Erythroblast (primary cell): ENCODE data around the gene ERC2.

Experiments
- GATA1 ChIP-seq: IDR thresholded peaks from 2 replicates; pipeline ENCODE4 v1.6.1; 2011; ENCODE audit warnings: low read depth, mild to moderate bottlenecking, control low read depth, low read length, moderate library complexity
- POLR2A ChIP-seq: IDR thresholded peaks from 2 replicates; pipeline ENCODE4 v1.6.1; 2011; ENCODE audit warnings: mild to moderate bottlenecking, low read length

DNA sequence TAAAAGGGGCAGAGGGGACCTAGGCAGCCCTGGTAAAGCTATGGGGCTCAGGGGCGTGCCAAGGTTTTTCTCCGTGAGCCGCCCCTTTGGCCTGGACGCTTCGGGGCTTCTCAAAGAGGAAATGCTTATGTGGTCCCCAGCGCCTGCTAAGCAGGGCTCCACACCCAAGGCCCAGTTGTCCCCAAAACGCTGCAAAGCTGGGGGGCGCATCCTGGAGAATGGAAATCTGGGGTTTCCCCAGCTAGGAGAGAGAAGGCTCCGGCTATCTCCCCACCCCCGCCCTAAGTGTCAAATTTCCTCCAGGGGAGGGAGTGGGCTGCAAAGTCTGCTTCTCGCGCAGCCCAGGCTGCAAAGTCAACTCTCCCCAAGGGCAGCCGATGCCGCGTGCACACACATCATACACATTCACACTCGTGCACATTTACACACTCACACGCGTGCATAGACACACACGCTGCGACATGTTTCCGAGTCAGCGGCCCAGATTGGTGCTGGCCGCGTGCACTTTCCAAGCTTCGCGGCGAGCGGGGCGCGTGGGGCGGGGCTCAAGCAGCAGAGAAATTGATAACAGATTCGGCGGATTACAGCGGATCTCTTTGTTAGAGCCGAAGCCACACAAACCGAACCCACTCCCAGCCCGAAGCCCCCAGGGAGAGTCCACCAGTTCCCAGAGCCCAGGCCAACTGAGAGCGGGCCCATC, 985.6 kb downstream of the ERC2 start:
- TF ChIP-seq POLR2A (no peak), GATA1 (no peak)
